Neuronal stem cell (in vitro differentiated cells): ENCODE measurements around the gene SLC2A14.
"Not testable (repeated sequence)": the region's sequence is repeated elsewhere in the genome, so short reads cannot be mapped to it uniquely, and the experiment has no call there.

Source experiments
- DNase-seq: peaks from one replicate; pipeline ENCODE4 v3.0.0-alpha.2; 2013; ENCODE audit warnings: low spot score
- H2AFZ ChIP-seq: one replicate; pipeline ENCODE4 v1.6.1; 2013; ENCODE audit warnings: mild to moderate bottlenecking, low read length, inconsistent platforms
- H2AK5ac ChIP-seq: 2 replicates; pipeline ENCODE4 v1.6.1; 2013; ENCODE audit warnings: low read depth, mild to moderate bottlenecking, inconsistent platforms, low read length, moderate library complexity, mixed read lengths
- H2BK120ac ChIP-seq: 2 replicates; pipeline ENCODE4 v1.6.1; 2013; ENCODE audit warnings: low read depth, mild to moderate bottlenecking, inconsistent platforms, low read length, moderate library complexity, mixed read lengths
- H2BK12ac ChIP-seq: one replicate; pipeline ENCODE4 v1.6.1; 2013; ENCODE audit warnings: low read length, inconsistent platforms
- H2BK15ac ChIP-seq: 2 replicates; pipeline ENCODE4 v1.6.1; 2013; ENCODE audit warnings: mild to moderate bottlenecking, low read length, inconsistent platforms, mixed read lengths
- H2BK5ac ChIP-seq: one replicate; pipeline ENCODE4 v1.6.1; 2013; ENCODE audit warnings: inconsistent platforms, mild to moderate bottlenecking, low read length, moderate library complexity
- H3K14ac ChIP-seq: one replicate; pipeline ENCODE4 v1.6.1; 2013; ENCODE audit warnings: low read length, inconsistent platforms
- H3K18ac ChIP-seq: 2 replicates; pipeline ENCODE4 v1.6.1; 2013; ENCODE audit warnings: low read length, inconsistent platforms
- H3K23ac ChIP-seq: 2 replicates; pipeline ENCODE4 v1.6.1; 2013; ENCODE audit warnings: low read depth, mild to moderate bottlenecking, mixed read lengths, low read length, inconsistent platforms; ENCODE audit not compliant: poor library complexity
- H3K27ac ChIP-seq: replicated peaks from 3 replicates; pipeline ENCODE4 v1.5.1; 2013; ENCODE audit warnings: low read length, inconsistent platforms
- H3K27me3 ChIP-seq, 3 experiments: 2 replicates each; pipeline ENCODE4 v1.6.1; 2013; ENCODE audit warnings: low read length in 3 of 3, mild to moderate bottlenecking in 2 of 3, inconsistent platforms in 1 of 3, low read depth in 1 of 3, mixed read lengths in 1 of 3, moderate library complexity in 1 of 3; ENCODE audit not compliant: control insufficient read depth in 3 of 3, insufficient read depth in 3 of 3
- H3K36me3 ChIP-seq, 2 donors: replicated peaks in 1 of 2; 2 replicates each; pipeline ENCODE4 v1.6.1; 2013; ENCODE audit warnings: low read length in 2 of 2; ENCODE audit not compliant: control insufficient read depth in 2 of 2, insufficient read depth in 2 of 2
- H3K4ac ChIP-seq: 2 replicates; pipeline ENCODE4 v1.6.1; 2013; ENCODE audit warnings: inconsistent platforms, mild to moderate bottlenecking, low read length, moderate library complexity
- H3K4me1 ChIP-seq, 2 donors: 1 replicate in 1 of 2; 2 replicates in 1 of 2; pipeline ENCODE4 v1.6.1; 2013; ENCODE audit warnings: low read length in 2 of 2, low read depth in 1 of 2; ENCODE audit not compliant: control insufficient read depth in 2 of 2, insufficient read depth in 1 of 2
- H3K4me2 ChIP-seq: one replicate; pipeline ENCODE4 v1.6.1; 2013; ENCODE audit warnings: mild to moderate bottlenecking, low read length, inconsistent platforms; ENCODE audit not compliant: insufficient read depth, poor library complexity, severe bottlenecking
- H3K4me3 ChIP-seq, 2 donors: 2 replicates each; pipeline ENCODE4 v1.5.1; 2013; ENCODE audit warnings: low read length in 2 of 2, mild to moderate bottlenecking in 2 of 2, inconsistent platforms in 1 of 2, moderate library complexity in 1 of 2
- H3K79me1 ChIP-seq: one replicate; pipeline ENCODE4 v1.6.1; 2013; ENCODE audit warnings: low read depth, mild to moderate bottlenecking, inconsistent platforms, low read length, moderate library complexity
- H3K9ac ChIP-seq: one replicate; pipeline ENCODE4 v1.6.1; 2013; ENCODE audit warnings: mild to moderate bottlenecking, low read depth, low read length, inconsistent platforms; ENCODE audit not compliant: poor library complexity
- H3K9me3 ChIP-seq, 2 donors: replicated peaks in 1 of 2; 2 replicates each; pipeline versions ENCODE3 to v1.6.1; 2013; ENCODE audit warnings: low read length in 2 of 2, mild to moderate bottlenecking in 2 of 2, inconsistent platforms in 1 of 2, low read depth in 1 of 2, mixed read lengths in 1 of 2, moderate library complexity in 1 of 2; ENCODE audit not compliant: control insufficient read depth in 2 of 2, insufficient read depth in 1 of 2
- H4K8ac ChIP-seq: one replicate; pipeline ENCODE4 v1.6.1; 2013; ENCODE audit warnings: low read depth, mild to moderate bottlenecking, inconsistent platforms, low read length, moderate library complexity
- H4K91ac ChIP-seq: one replicate; pipeline ENCODE4 v1.6.1; 2013; ENCODE audit warnings: low read length, low read depth, mild to moderate bottlenecking, inconsistent platforms; ENCODE audit not compliant: poor library complexity
- WGBS, 2 donors: extraction: QIAGEN DNeasy Blood & Tissue Kit; methylation state at CpG; one replicate each; pipeline ENCODE4 v1.1.7; 2013; ENCODE audit warnings: missing lambda C conversion rate in 2 of 2, mixed read lengths in 1 of 2; ENCODE audit not compliant: insufficient read length in 2 of 2, insufficient replicate concordance in 1 of 2; ENCODE audit errors: extremely low coverage in 2 of 2; 5-methylcytosine and 5-hydroxymethylcytosine counted together

SLC2A14 gene

GRCh38 chr12:7825754-7826153 lies 47.0 kb downstream of the SLC2A14 start:
- H3K9ac ChIP-seq: not testable (repeated sequence)

GRCh38 chr12:7806863-7807487 lies 65.7 kb downstream of the SLC2A14 start:
- H2BK12ac ChIP-seq: no peak overlapping the region
- no peak overlapping the region for H4K8ac ChIP-seq
- no peaks in the 10 kb centered on the region for H3K36me3 ChIP-seq
- H3K23ac ChIP-seq: no peak overlapping the region
- no peak overlapping the region for H3K18ac ChIP-seq
- no peak overlapping the region for H2AFZ ChIP-seq
- H2BK5ac ChIP-seq: no peak overlapping the region
- H4K91ac ChIP-seq: no peak overlapping the region
- no peak overlapping the region for H2BK120ac ChIP-seq
- H3K27me3 ChIP-seq: no peaks in the 10 kb centered on the region
- H3K27ac ChIP-seq: no peak overlapping the region
- H3K79me1 ChIP-seq: no peaks in the 10 kb centered on the region
- no peak overlapping the region for H3K14ac ChIP-seq
- no peak overlapping the region for H3K4ac ChIP-seq
- H3K4me1 ChIP-seq: no peaks in the 10 kb centered on the region
- H3K9me3 ChIP-seq: no peaks in the 10 kb centered on the region
- no peak overlapping the region for H3K4me2 ChIP-seq
- no CpG with 5 or more reads among the region's 2 CpGs for WGBS, 2 donors
- H2BK15ac ChIP-seq: no peak overlapping the region
- peak; percentile 69 for DNase-seq
- no peak overlapping the region for H3K4me3 ChIP-seq
- H3K9ac ChIP-seq: no peak overlapping the region
- H2AK5ac ChIP-seq: no peak overlapping the region

More at GRCh38 chr12:7825754-7826153, 47.0 kb downstream of the SLC2A14 start:
- not testable (repeated sequence) for H3K4ac ChIP-seq, H3K9me3 ChIP-seq, H3K18ac ChIP-seq, H2BK5ac ChIP-seq, H3K27ac ChIP-seq, H3K79me1 ChIP-seq, H4K91ac ChIP-seq, H3K23ac ChIP-seq, H2BK15ac ChIP-seq, H2AK5ac ChIP-seq, H4K8ac ChIP-seq, H3K27me3 ChIP-seq, H2BK12ac ChIP-seq, H3K36me3 ChIP-seq, H3K4me2 ChIP-seq, H2BK120ac ChIP-seq, H3K4me3 ChIP-seq, H2AFZ ChIP-seq, H3K14ac ChIP-seq, DNase-seq, H3K4me1 ChIP-seq
- WGBS, 2 donors: no CpG with 5 or more reads among the region's 4 CpGs

- H4K8ac ChIP-seq, H3K9me3 ChIP-seq, H4K91ac ChIP-seq, H2AFZ ChIP-seq, H3K9ac ChIP-seq, H3K18ac ChIP-seq, H2BK5ac ChIP-seq, H3K36me3 ChIP-seq, H2BK15ac ChIP-seq, DNase-seq, H2BK12ac ChIP-seq, H2AK5ac ChIP-seq, H3K4me1 ChIP-seq, H3K27ac ChIP-seq, H3K27me3 ChIP-seq, H3K23ac ChIP-seq, H3K4ac ChIP-seq, H3K14ac ChIP-seq, H3K79me1 ChIP-seq, H3K4me2 ChIP-seq, H2BK120ac ChIP-seq, H3K4me3 ChIP-seq: not testable (repeated sequence)
- no CpG with 5 or more reads among the region's 6 CpGs for WGBS, 2 donors
Measured at GRCh38 chr12:7806319-7806718, 66.4 kb downstream of the SLC2A14 start.

GRCh38 chr12:7801460-7801859 lies 71.3 kb downstream of the SLC2A14 start:
- no CpG with 5 or more reads among the region's 4 CpGs for WGBS, 2 donors
- Histone ChIP-seq H3K9me3 (no peaks in the 10 kb centered on the region), H3K36me3 (no peaks in the 10 kb centered on the region), H4K8ac (no peak overlapping the region), H3K4ac (no peak overlapping the region), H2BK120ac (no peak overlapping the region), H2BK15ac (no peak overlapping the region), H2BK5ac (no peak overlapping the region), H2AK5ac (no peak overlapping the region), H3K9ac (no peak overlapping the region), H3K4me3 (no peak overlapping the region), H3K14ac (no peak overlapping the region), H2AFZ (no peak overlapping the region), H3K4me1 (no peaks in the 10 kb centered on the region), H3K27ac (no peak overlapping the region), H3K23ac (no peak overlapping the region), H3K18ac (no peak overlapping the region), H2BK12ac (no peak overlapping the region), H4K91ac (no peak overlapping the region), H3K27me3 (no peaks in the 10 kb centered on the region), H3K79me1 (no peaks in the 10 kb centered on the region), H3K4me2 (no peak overlapping the region)
- DNase-seq: no peak
